CD4-positive, alpha-beta T cell treated with Interleukin-1 beta for 1 hour (primary cell): Measurements from ENCODE around the gene ANKRD50.

ENCODE experiments used
- DNase-seq, 2 donors: peaks; one replicate each; pipeline ENCODE4 v3.0.0-alpha.2; 2020 to 2022

Gene ANKRD50

DNA sequence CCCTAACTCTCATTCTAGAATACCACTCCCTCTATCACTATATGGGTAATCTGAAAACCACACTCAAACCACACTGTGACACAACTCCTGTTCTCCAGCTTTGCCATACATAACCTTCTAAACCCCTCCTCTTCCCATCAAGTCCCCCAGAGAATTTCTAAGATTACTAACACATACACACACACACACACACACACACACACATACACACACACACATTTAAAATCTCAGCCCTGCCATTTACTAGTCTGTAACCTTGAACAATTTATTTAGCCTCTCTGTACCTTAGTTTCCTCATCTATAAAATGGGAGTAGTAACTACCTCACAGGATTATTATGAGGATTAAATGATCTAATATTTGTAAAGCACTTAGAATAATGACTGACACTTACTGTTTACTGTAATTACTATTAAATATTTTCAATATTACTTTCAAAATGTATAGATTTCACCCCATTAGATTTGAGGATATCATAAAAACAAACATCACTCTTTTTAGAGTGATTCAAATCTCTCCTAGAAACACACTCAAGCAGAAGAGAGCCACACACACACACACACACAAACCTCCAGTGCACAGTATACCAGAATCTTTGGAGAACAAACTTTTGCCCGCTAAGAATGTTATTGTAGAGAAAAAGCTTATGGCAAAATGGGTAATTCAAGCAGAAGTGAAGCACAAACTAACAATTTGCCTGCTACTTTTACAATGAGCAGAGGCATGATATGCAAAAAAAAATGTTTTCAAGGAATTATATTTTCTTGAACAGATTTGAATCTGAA lies 3.8 kb downstream of the ANKRD50 start:
- no peak for DNase-seq

- DNase-seq: no peak
Observed at GRCh38 chr4:124705393-124705792, 7.1 kb downstream of the ANKRD50 start.

DNA sequence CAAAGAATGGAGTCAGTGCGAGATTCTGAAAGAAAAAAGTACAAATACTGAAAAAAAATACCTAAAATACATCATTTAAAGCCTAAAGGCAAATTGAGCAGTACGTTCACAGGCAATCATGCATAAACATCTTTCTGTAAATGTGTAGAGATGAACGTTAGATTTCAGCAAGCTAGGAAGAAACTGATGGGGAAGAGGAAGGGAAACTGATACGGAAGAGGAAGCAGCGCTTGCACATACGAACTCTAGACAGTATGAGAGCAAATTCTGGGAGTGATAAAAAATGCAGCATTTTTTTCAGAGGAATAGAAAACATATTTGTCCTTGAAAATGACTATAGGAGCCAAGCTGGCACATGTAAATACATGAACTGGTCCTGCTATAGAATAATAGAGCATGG lies 9.4 kb downstream of the ANKRD50 start:
- DNase-seq: no peak

- DNase-seq: no peak
Observed at GRCh38 chr4:124697441-124697840, 15.1 kb downstream of the ANKRD50 start.

GRCh38 chr4:124696182-124696581 lies 16.4 kb downstream of the ANKRD50 start:
- DNase-seq: no peak

- DNase-seq: no peak
Observed at GRCh38 chr4:124694946-124695598, 17.5 kb downstream of the ANKRD50 start.

DNA sequence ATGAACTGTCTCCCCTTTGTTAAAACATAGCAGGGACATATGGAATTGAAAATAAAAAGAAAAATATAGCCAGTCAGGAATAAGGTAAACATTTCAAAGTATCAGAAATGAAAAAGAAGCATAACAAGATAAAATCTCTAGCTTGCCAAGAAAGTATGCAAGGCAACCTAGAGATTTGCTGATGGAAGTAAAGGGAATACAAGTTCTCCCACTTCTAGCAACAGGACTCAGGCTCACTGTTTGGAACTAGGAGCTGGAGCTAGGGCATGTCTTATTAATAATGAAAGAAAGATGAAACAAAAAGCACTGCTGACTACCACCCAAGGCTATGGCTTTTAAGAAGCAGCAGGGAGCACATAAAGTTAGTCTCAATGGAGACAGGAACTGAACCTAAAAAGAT lies 18.2 kb downstream of the ANKRD50 start:
- DNase-seq: no peak

DNA sequence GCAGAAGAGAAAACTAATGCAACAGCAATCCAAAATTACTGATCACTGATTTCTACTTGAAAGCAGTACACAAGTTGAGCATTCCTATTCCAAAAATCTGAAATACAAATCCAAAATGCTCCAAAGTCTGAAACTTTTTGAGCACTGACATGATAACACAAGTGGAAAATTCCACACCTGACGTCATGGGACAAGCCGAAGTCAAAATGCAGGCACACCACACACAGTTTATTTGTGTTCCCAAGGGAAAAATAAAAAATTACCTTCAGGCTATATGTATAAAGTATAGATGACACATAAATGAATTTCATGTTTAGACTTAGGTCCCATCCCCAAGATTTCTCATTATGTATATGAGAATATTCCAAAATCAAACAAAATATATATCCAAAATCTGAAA lies 20.7 kb downstream of the ANKRD50 start:
- no peak for DNase-seq

DNA sequence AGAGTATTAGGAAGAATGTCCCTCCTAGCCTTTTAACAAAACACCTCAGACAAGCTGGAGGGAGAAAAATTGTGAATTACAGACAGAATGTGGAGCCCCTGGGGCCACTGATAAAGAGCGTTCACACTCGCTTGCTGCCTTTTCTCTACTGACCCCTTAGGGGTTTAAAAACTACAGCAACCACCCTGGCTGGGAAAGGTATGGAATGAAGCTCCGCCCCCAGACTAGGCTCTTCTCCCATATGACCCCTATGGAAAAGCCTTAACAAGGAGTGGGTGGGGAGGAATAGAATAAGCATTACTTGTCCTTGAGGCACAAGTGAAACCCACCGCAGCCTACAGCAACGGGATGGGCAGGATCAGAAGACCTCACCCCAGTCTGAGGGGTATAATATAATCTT lies 26.3 kb downstream of the ANKRD50 start:
- no peak for DNase-seq

DNA sequence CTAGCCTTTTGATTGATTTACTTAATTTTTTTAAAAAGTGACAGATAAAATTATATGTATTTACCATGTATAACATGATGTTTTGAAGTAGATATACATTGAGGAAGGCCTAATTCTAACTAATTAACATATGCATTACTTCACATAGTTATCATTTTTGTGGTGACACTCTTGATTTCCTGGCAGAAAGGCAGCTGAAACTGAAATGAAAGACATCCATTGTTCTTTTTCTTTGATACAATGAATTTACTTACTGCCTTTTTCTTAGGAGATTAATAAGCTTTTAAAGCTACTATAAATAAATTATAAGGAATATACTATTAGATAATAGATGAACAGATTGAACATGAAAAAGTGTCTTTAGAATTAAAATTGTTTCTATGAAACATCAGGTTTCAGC lies 26.7 kb downstream of the ANKRD50 start:
- no peak for DNase-seq

GRCh38 chr4:124684301-124684700 lies 28.2 kb downstream of the ANKRD50 start:
- no peak for DNase-seq

- no peak for DNase-seq
Observed at GRCh38 chr4:124682384-124682783, 30.1 kb downstream of the ANKRD50 start.

DNA sequence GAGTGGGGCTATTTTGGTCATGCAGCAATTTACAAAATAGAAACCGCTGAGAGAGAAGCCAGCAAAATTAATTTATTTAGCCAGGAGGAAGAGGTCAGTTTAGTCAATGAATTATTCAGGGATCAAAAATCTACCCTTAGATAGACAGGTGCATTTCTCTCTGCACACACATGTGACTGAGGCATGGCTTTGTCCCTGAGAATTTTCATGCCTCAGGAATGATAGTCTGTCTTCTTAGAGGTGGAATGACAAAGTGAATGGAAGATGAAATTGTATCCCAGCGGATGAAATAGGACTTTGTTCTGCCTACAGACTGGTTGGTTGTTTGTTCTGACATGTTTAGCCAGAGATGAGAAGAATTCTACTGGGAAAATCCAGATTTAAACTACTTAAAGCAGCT lies 46.0 kb downstream of the ANKRD50 start:
- no peak for DNase-seq

- DNase-seq: no peak
Observed at GRCh38 chr4:124658795-124659194, 53.7 kb downstream of the ANKRD50 start.

GRCh38 chr4:124650614-124651013 lies 61.9 kb downstream of the ANKRD50 start:
- DNase-seq: no peak

- DNase-seq: no peak
Observed at GRCh38 chr4:124647599-124647998, 64.9 kb downstream of the ANKRD50 start.

GRCh38 chr4:124644621-124645020 lies 67.9 kb downstream of the ANKRD50 start:
- no peak for DNase-seq

- no peak for DNase-seq
Observed at GRCh38 chr4:124642846-124643245, 69.7 kb downstream of the ANKRD50 start.

DNA sequence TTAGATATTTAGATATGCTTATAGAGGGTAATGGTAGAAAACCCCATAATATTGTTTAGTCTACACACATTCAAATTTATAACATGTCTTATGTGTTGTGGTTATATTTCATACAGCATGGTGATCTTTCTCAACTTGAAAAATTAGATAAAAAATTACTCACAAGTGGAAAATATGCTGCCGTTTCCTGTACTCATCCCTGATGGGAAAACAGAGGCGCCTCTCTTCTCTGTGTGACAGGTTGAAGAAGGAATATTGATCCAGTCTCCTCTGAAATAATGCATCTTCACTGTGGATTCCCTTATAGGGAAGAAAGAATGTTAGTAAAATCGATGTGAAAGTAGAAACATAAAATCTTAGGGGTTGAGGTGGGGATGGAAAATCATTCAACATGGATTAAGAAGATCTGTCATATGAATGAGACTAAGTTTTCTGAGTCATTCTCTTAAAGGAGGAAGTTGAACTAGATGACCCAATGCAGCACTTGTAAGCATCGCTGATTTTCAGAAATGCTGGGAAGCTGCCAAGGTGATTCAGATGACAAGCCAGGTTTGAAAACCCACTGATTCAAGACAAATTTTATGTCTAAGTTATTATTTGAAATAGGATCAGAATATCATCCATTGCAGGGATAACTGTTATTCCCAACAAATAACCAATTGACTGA lies 70.7 kb downstream of the ANKRD50 start:
- DNase-seq: peak in 1 of 2 donors; percentile 26

DNA sequence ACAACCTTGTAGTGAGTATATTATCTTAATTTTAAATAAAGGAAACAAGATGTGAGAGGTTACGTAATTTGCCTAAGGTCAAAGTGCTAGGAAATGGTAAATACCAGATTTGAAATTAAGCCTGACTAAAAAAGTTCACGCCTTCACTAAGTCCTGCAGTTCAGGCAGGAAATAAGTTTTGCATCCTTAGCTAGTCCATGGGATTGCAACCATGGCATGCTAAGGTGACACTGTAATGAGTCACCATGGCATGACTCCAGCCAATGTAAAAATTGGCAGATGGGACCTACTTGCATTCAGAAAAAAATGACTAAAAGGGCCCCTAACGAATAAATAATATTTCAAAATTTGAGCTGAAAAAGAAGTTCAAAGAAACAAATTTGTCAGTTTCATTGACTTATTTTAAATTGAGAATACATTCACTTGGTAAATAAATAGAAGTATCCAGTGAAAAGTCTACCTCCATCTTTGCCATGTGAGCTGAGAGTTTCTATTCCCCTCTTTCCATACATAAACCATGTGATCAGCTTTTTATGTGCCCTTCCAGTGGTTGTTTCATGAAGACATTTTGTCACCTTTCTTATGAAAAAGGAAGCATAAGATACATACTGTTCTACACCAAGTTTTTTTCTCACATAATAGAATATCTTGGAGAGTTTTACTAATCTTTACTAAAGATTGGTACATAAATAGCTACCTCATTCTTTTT lies 72.4 kb downstream of the ANKRD50 start:
- no peak for DNase-seq

GRCh38 chr4:124637321-124637720 lies 75.2 kb downstream of the ANKRD50 start:
- no peak for DNase-seq

GRCh38 chr4:124636788-124637187 lies 75.7 kb downstream of the ANKRD50 start:
- DNase-seq: no peak

GRCh38 chr4:124635331-124635730 lies 77.2 kb downstream of the ANKRD50 start:
- no peak for DNase-seq
